ENCODE measurements around the gene CACNG6. TPM values are rescaled to one million over a fixed set of nuclear protein-coding genes. Genes with fewer than 3 reads are reported as not detected.
A peak's percentile ranks its signal among the peaks of the same experiment; 100 is the strongest.

The CACNG6 gene
- total and polyA plus RNA-seq, 2 of the 13 experiments (the other 11 are each of a cell fraction or from before 2014, with no cell fraction given): not detected

DNA sequence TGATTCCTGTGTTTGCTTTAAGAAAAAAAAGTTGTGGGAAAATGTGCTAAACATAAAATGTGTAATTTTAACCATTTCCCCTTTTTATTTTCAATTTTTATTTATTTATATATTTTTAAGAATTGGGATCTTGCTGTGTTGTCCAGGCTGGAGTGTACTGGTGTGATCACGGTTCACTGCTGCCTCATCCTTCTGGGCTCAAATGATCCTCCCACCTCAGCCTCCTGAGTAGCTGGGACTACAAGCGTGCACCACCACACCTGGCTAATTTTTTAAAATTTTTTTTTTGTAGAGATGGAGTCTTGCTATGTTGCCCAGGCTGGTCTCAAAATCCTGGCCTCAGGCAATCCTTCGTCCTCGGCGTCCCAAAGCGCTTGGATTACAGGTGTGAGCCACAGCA lies 19.0 kb downstream of the CACNG6 start (continued):
- TF ChIP-seq SNAPC4 (CRISPR knock-in tag; IDR thresholded peaks at IDR 0.05): no peak

DNA sequence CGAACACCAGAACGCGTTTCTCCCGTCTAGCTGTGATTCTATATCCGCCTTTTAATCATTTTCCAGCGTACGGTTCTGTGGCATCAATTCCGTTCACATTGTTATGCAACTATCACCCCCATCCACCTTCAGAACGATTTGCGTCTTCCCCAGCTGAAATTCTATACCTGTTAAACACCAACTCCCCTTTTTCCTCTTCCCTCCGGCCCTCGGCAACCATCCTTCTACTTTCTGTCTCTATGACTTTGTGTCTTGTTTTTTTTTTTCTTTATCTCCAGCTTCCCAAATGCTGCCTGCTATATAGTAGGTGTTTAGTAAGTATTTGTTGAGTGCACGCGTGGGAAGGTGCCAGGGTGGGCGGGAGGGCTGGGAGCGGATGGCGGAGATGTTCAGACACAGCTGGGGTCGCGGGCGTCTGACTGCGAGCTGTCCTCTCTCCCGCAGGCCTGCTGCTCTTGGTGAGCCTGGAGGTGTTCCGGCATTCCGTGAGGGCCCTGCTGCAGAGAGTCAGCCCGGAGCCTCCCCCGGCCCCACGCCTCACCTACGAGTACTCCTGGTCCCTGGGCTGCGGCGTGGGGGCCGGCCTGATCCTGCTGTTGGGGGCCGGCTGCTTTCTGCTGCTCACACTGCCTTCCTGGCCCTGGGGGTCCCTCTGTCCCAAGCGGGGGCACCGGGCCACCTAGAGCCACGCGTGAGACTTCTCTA lies 20.2 kb downstream of the CACNG6 start:
- WGBS (ENCODE audit: low lambda C conversion rate): 28% methylated on average over 24 of the region's 36 CpGs
- FAIRE-seq (no peak), ATAC-seq (peak; percentile 65), DNase-seq (ENCODE audit: low spot score) (no peak)
- peaks cover 5% of the 10 kb centered on the region; the same call in 1 of the 2 replicates for H3K4me1 ChIP-seq (ENCODE audit: insufficient read depth, low read length)
- H2AFZ ChIP-seq (ENCODE audit: low read length): no peak overlapping the region
- intact Hi-C loops (cut with micrococcal nuclease; ENCODE audit: unreplicated experiment) (no loop called here), in situ Hi-C loops (cut with HindIII; ENCODE audit: extremely low pct_ligation_motif_present, low pct_unique_long_range_greater_than_20kb) (no loop called here)
- H4K20me1 ChIP-seq (ENCODE audit: insufficient read depth, low read length): no peaks in the 10 kb centered on the region
- ChIA-PET CTCF (ENCODE audit: low intra/inter-chr PET ratio, low total read pairs) (no interaction called here), POLR2A (no interaction called here)
- no peaks in the 10 kb centered on the region for H3K9me3 ChIP-seq (ENCODE audit: low read length)
- no peaks in the 10 kb centered on the region for H3K79me2 ChIP-seq (ENCODE audit: insufficient read depth, low read length)
- H3K9ac ChIP-seq (ENCODE audit: insufficient read depth, low read depth, low read length): no peak overlapping the region
- H3K36me3 ChIP-seq (replicated peaks in 1 of 2; ENCODE audit: control insufficient read depth in 1 of 2, insufficient read depth in 2 of 2, low read length in 2 of 2): no peaks in the 10 kb centered on the region
- peak overlapping the region; percentile 18; the same call in 1 of the 2 replicates for H3K4me2 ChIP-seq (ENCODE audit: low read depth, low read length)
- BruUV-seq (replicated peaks): no TSS peak
- H3K27me3 ChIP-seq (ENCODE audit: control insufficient read depth in 1 of 2, insufficient read depth in 2 of 2, low read length in 2 of 2): peaks cover 4 to 28% of the 10 kb centered on the region in 2 experiments; a peak in 4 of 5 replicates
- H3K4me3 ChIP-seq (replicated peaks in 1 of 3; ENCODE audit: insufficient read depth in 1 of 3, low read depth in 2 of 3, low read length in 3 of 3): no peak overlapping the region
- H3K27ac ChIP-seq (ENCODE audit: extremely low read length, insufficient read depth, low read length): no peak overlapping the region
- TF ChIP-seq ZNF577 (CRISPR knock-in tag; IDR thresholded peaks at IDR 0.05; ENCODE audit: borderline replicate concordance, low read depth) (no peak), ZNF567 (CRISPR knock-in tag; IDR thresholded peaks at IDR 0.05; ENCODE audit: borderline replicate concordance) (no peak), ZGPAT (CRISPR knock-in tag; IDR thresholded peaks at IDR 0.05) (no peak), NR2F1 (CRISPR knock-in tag; IDR thresholded peaks at IDR 0.05) (no peak), GTF2F1 (IDR thresholded peaks at IDR 0.05; ENCODE audit: low read length) (no peak), NONO (IDR thresholded peaks at IDR 0.05) (no peak), NONO (CRISPR knock-in tag; conservative IDR thresholded peaks at IDR 0.05) (no peak), KLF6 (CRISPR knock-in tag; IDR thresholded peaks at IDR 0.05) (no peak), DRAP1 (CRISPR knock-in tag; IDR thresholded peaks at IDR 0.05) (no peak), TSC22D2 (CRISPR knock-in tag; IDR thresholded peaks at IDR 0.05; ENCODE audit: borderline replicate concordance) (no peak), ZFY (CRISPR knock-in tag; IDR thresholded peaks at IDR 0.05) (no peak)
- TF ChIP-seq, protein P1, sequence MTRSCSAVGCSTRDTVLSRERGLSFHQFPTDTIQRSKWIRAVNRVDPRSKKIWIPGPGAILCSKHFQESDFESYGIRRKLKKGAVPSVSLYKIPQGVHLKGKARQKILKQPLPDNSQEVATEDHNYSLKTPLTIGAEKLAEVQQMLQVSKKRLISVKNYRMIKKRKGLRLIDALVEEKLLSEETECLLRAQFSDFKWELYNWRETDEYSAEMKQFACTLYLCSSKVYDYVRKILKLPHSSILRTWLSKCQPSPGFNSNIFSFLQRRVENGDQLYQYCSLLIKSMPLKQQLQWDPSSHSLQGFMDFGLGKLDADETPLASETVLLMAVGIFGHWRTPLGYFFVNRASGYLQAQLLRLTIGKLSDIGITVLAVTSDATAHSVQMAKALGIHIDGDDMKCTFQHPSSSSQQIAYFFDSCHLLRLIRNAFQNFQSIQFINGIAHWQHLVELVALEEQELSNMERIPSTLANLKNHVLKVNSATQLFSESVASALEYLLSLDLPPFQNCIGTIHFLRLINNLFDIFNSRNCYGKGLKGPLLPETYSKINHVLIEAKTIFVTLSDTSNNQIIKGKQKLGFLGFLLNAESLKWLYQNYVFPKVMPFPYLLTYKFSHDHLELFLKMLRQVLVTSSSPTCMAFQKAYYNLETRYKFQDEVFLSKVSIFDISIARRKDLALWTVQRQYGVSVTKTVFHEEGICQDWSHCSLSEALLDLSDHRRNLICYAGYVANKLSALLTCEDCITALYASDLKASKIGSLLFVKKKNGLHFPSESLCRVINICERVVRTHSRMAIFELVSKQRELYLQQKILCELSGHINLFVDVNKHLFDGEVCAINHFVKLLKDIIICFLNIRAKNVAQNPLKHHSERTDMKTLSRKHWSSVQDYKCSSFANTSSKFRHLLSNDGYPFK (CRISPR knock-in tag; IDR thresholded peaks at IDR 0.05; ENCODE audit: borderline replicate concordance): no peak

Data from HepG2 (cell line).